SH-SY5Y (cell line): ENCODE results near the gene CBLL1.

Experiments
- GATA2 ChIP-seq: IDR thresholded peaks from 2 replicates; pipeline ENCODE4 v1.6.1; 2011; ENCODE audit warnings: mild to moderate bottlenecking, low read depth, low read length
- GATA3 ChIP-seq: IDR thresholded peaks from 2 replicates; pipeline ENCODE4 v1.6.1; 2011; ENCODE audit warnings: low read depth, mild to moderate bottlenecking, low read length, moderate library complexity

GRCh38 chr7:107712025-107712424, 31.9 kb upstream of the CBLL1 start:
- no peak for TF ChIP-seq GATA2
- TF ChIP-seq GATA3, result no peak
